ENCODE measurements around the gene RBP4.
"Not testable (repeated sequence)": the region's sequence is repeated elsewhere in the genome, so short reads cannot be mapped to it uniquely, and the experiment has no call there.

The RBP4 gene

DNA sequence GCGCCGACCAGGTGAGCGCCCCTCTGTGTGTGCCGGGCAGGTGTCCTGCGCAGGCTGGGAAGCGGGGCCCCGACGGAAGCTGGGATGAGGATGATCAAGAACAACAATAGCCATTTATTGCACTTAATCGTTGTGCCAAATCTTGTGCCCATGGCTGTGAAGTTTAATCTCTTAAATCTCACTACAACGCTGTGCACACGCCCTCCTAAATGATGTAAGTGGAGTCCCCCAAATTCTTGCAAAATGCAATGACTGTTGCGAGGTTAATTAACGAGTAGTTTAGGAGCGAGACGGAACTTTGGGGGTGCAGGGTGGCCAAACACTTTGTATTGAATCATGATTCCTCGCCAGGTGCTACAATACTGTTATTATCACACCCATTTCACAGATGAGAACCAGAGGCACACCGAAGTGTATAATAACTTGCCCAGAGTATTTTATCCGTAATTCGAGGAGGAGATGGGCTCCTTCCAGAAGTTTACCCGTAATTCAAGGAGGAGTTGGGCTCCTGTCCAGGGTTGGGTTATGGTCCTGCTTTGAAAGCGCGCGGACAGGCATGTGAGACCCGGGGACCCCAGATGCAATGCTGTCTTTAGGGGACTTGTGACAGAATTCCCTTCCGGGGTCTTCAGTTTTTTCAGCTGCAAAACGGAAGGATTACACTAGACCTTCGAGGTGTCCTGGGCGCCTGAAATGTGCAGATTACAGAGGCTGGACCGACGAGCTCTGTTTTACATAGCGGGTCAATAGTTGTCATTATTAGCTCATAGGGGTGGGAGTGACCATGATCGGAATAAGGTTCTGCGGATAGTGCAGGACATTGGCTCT, 33.5 kb downstream of the RBP4 start:
- FAIRE-seq (no peak), DNase-seq (ENCODE audit: insufficient read length, low spot score) (no peak)

- DNase-seq (ENCODE audit: insufficient read length, low spot score) (no peak), FAIRE-seq (no peak)
Measured at GRCh38 chr10:93566435-93567276, 34.4 kb downstream of the RBP4 start, which contains the start of gene FFAR4. FFAR4 (plus strand) TSS chr10:93566665; CDS start chr10:93566721, 56 bp downstream.

GRCh38 chr10:93565446-93565845, 35.6 kb downstream of the RBP4 start:
- no peak for DNase-seq (ENCODE audit: insufficient read length, low spot score)
- FAIRE-seq: no peak

GRCh38 chr10:93560541-93560940, 40.5 kb downstream of the RBP4 start:
- FAIRE-seq (no peak), DNase-seq (ENCODE audit: insufficient read length, low spot score) (no peak)

GRCh38 chr10:93559490-93559889, 41.5 kb downstream of the RBP4 start:
- FAIRE-seq (no peak), DNase-seq (ENCODE audit: insufficient read length, low spot score) (no peak)

GRCh38 chr10:93554760-93555432, 46.1 kb downstream of the RBP4 start:
- FAIRE-seq: peak; percentile 66

GRCh38 chr10:93554316-93554663, 46.7 kb downstream of the RBP4 start:
- DNase-seq (ENCODE audit: insufficient read length, low spot score) (no peak), FAIRE-seq (no peak)

More at GRCh38 chr10:93554760-93555432, 46.1 kb downstream of the RBP4 start:
- DNase-seq (ENCODE audit: insufficient read length, low spot score): peak; percentile 44

GRCh38 chr10:93553482-93554315, 47.3 kb downstream of the RBP4 start:
- DNase-seq (ENCODE audit: insufficient read length, low spot score) (no peak), FAIRE-seq (no peak)

GRCh38 chr10:93552780-93553179, 48.3 kb downstream of the RBP4 start:
- DNase-seq (ENCODE audit: insufficient read length, low spot score) (no peak), FAIRE-seq (no peak)

- DNase-seq (ENCODE audit: insufficient read length, low spot score): no peak
- FAIRE-seq: no peak
Measured at GRCh38 chr10:93550606-93551005, 50.4 kb downstream of the RBP4 start.

- DNase-seq (ENCODE audit: insufficient read length, low spot score) (no peak), FAIRE-seq (no peak)
Measured at GRCh38 chr10:93548376-93549071, 52.5 kb downstream of the RBP4 start.

DNA sequence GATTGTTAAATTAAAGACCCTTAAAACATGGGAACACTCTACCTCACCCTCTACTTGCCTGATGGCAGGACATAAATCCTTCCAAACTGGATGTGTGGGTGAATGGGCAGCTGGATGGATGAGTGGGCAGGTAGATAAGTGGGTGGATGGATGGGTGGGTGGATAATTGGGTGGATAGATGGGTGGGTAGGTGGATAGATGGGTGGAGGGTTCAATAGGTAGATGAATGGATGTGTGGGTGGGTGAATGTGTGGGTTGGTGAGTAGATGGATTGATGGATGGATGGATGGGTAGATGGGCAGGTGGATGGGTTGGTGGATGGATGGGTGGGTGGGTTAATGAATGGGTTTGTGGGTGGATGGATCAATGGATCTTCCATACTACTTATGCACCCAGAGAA, 53.5 kb downstream of the RBP4 start:
- no peak for FAIRE-seq
- DNase-seq (ENCODE audit: insufficient read length, low spot score): no peak

DNA sequence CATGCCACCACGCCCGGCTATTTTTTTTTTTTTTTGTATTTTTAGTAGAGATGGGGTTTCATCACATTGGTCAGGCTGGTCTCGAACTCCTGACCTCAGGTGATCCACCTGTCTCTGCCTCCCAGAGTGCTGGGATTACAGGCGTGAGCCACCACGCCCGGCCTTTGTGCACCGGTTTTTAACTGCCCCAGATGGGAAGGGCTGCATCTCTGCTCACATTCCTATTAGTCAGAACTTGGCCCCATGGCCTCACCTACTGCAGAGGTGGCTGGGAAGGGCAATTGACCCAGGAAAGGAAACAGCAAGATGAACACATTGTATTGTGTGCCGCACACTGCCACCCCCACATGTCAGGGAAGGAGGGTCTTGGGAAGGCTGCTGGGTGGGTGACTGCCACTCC, 54.0 kb downstream of the RBP4 start:
- not testable (repeated sequence) for DNase-seq (ENCODE audit: insufficient read length, low spot score); FAIRE-seq

DNA sequence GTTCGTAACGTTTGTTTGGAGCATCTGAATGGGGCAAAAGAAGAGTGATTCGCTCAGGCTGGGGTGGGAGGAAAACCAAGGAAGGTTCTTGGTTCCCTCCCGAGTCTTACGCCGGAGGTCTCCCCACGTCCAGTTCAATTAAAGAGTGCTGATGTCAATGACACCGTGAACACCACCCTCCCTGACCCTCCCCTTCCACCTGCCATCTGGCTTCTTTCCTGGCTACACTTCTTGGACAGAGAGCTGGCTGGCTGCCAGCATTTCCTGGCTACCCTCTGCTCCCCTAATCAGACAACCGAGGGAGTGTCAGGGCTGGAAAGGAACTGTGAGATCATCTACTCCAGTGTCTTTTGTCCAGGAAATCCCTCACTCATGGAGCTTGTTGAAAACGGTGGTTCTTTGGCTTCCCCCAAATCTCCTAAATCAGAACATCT, 58.7 kb downstream of the RBP4 start:
- no peak for DNase-seq (ENCODE audit: insufficient read length, low spot score)
- no peak for FAIRE-seq
